GM12878 (cell line): ENCODE data around the gene ATP6V0D1. TPM values are rescaled to one million over a fixed set of nuclear protein-coding genes. Genes with fewer than 3 reads are reported as not detected.

Experiments
- ATAC-seq: fragments of 200-7000 bp; cut with Tn5 transposase; 3 replicates; pipeline ENCODE4 v1.9.1; 2020; ENCODE audit warnings: mild to moderate bottlenecking, moderate library complexity
- BruUV-seq: library from RNA; stranded (reverse); fragments of 400-500 nt; replicated peaks from 2 replicates; lab custom pipeline; 2021; lab: Mats Ljungman, UMichigan
- CTCF ChIA-PET: fragments of 300-600 bp; sonication (Branson Sonifier 250); formaldehyde crosslinking; extraction: SDS; loops from one replicate; lab custom pipeline; 2021; ENCODE audit warnings: inconsistent platforms; lab: Yijun Ruan, JAX
- POLR2A ChIA-PET: fragments of 350-600 bp; formaldehyde crosslinking; extraction: SDS; loops from one replicate; lab custom pipeline; 2021; ENCODE audit warnings: inconsistent platforms; lab: Charles Lee
- RAD21 ChIA-PET: fragments of 300-600 bp; sonication (Branson Sonifier 250); formaldehyde crosslinking; loops from one replicate; lab custom pipeline; 2023; ENCODE audit warnings: antibody characterized with exemption; ENCODE audit not compliant: unreplicated experiment; lab: Charles Lee
- SMC1A ChIA-PET: fragments of 300-600 bp; sonication (Branson Sonifier 250); formaldehyde crosslinking; loops from one replicate; lab custom pipeline; 2023; ENCODE audit not compliant: unreplicated experiment, uncharacterized antibody; lab: Charles Lee
- DNase-seq: peaks from one replicate; pipeline ENCODE4 v3.0.0-alpha.2; 2011; ENCODE audit warnings: low read depth, low spot score
- FAIRE-seq: peaks from 3 replicates; lab custom pipeline; 2011; peaks lifted over from hg19 to GRCh38; lab: Jason Lieb, UNC
- H2AFZ ChIP-seq: 2 replicates; pipeline ENCODE4 v1.6.0; 2011; ENCODE audit warnings: low read depth, low read length, control low read depth; ENCODE audit not compliant: control insufficient read depth
- H3K27ac ChIP-seq: 2 replicates; pipeline ENCODE4 v1.5.1; 2011; ENCODE audit warnings: control low read depth; ENCODE audit not compliant: control insufficient read depth, insufficient read depth
- H3K27me3 ChIP-seq, 2 experiments: replicated peaks in 1 of 2; 2 replicates each; pipeline versions ENCODE4 v1.6.0 to v1.6.1; 2011; ENCODE audit warnings: low read length in 1 of 2; ENCODE audit not compliant: control insufficient read depth in 2 of 2, insufficient read depth in 2 of 2
- H3K36me3 ChIP-seq, 2 experiments: 2 replicates each; pipeline ENCODE4 v1.5.1; 2011; ENCODE audit warnings: low read length in 1 of 2; ENCODE audit not compliant: control insufficient read depth in 2 of 2, insufficient read depth in 2 of 2
- H3K4me1 ChIP-seq: 2 replicates; pipeline ENCODE4 v1.6.1; 2011; ENCODE audit warnings: mild to moderate bottlenecking, low read length, moderate library complexity, mixed read lengths; ENCODE audit not compliant: control insufficient read depth, insufficient read depth
- H3K4me2 ChIP-seq: 2 replicates; pipeline ENCODE4 v1.6.0; 2011; ENCODE audit warnings: control low read depth; ENCODE audit not compliant: control insufficient read depth, insufficient read depth
- H3K4me3 ChIP-seq: fragments of 200-600 bp; sonication (generic); 2 replicates; pipeline ENCODE4 v1.5.1; 2016
- H3K79me2 ChIP-seq: 2 replicates; pipeline ENCODE4 v1.6.0; 2011; ENCODE audit warnings: low read length; ENCODE audit not compliant: control insufficient read depth, insufficient read depth
- H3K9ac ChIP-seq: 2 replicates; pipeline ENCODE4 v1.8.0; 2011; ENCODE audit warnings: low read length, control low read depth, mixed read lengths; ENCODE audit not compliant: control insufficient read depth, insufficient read depth
- H3K9me3 ChIP-seq: replicated peaks from 3 replicates; pipeline ENCODE4 v1.5.1; 2011; ENCODE audit warnings: mild to moderate bottlenecking, low read length; ENCODE audit not compliant: control insufficient read depth, insufficient read depth
- H4K20me1 ChIP-seq: 2 replicates; pipeline ENCODE4 v1.6.0; 2011; ENCODE audit not compliant: control insufficient read depth, insufficient read depth
- MYB ChIP-seq: fragments of 150-350 bp; IDR thresholded peaks from 2 replicates; pipeline ENCODE4 v1.6.1; 2014; ENCODE audit warnings: mild to moderate bottlenecking, low read depth, low read length, borderline replicate concordance
- NFXL1 ChIP-seq: fragments of 450-650 bp; IDR thresholded peaks from 2 replicates; pipeline ENCODE4 v1.6.1; 2017; ENCODE audit warnings: antibody characterized with exemption, mild to moderate bottlenecking, borderline replicate concordance
- RAD51 ChIP-seq: fragments of 450-650 bp; IDR thresholded peaks from 2 replicates; pipeline ENCODE4 v1.6.1; 2016; ENCODE audit warnings: moderate library complexity, mild to moderate bottlenecking, inconsistent platforms
- RCOR1 ChIP-seq: conservative IDR thresholded peaks from 2 replicates; pipeline ENCODE4 v1.6.1; 2012; ENCODE audit warnings: low read depth, low read length, improper control_type of control experiment
- SREBF2 ChIP-seq: IDR thresholded peaks from 2 replicates; pipeline ENCODE4 v1.6.1; 2012; ENCODE audit warnings: mild to moderate bottlenecking, low read length
- STAT1 ChIP-seq: fragments of 450-650 bp; conservative IDR thresholded peaks from 2 replicates; pipeline ENCODE4 v1.6.1; 2014; ENCODE audit warnings: antibody characterized with exemption, mild to moderate bottlenecking
- ZBTB11 ChIP-seq: fragments of 450-650 bp; formaldehyde crosslinking; IDR thresholded peaks from 2 replicates; pipeline ENCODE4 v1.5.0; 2022; ENCODE audit warnings: mild to moderate bottlenecking, missing genetic modification characterization
- WGBS: methylation state at CpG from one replicate; pipeline ENCODE4 v1.1.6; 2016; ENCODE audit warnings: low lambda C conversion rate; ENCODE audit not compliant: insufficient replicate concordance, insufficient coverage; ENCODE audit errors: missing lambda C conversion rate; 5-methylcytosine and 5-hydroxymethylcytosine counted together
- in situ Hi-C: fragments of 300-500 bp; cut with MboI; formaldehyde crosslinking; loops from 9 replicates; pipeline ENCODE4 v1.14.3; 2018; ENCODE audit warnings: mixed read lengths
- intact Hi-C: fragments of 100-400 bp; cut with micrococcal nuclease; formaldehyde crosslinking; loops from one replicate; pipeline ENCODE4 v1.14.2; 2022; ENCODE audit not compliant: unreplicated experiment
- polyA plus RNA-seq, 11 experiments: library from polyadenylated mRNA; depleted of rRNA in 4 of 11; unstranded in 6 of 11; stranded (reverse) in 5 of 11; fragments of >200 nt; fragmentation: Nextera tagmentation in 4 of 11; fragmentation: Illumina TruSeq in 1 of 11; extraction: Ambion mirVana in 4 of 11; extraction: Trizol in 1 of 11; gene quantifications; 1 replicate in 1 of 11; 2 replicates in 10 of 11; pipeline versions ENCODE4 v1.2.1 to v1.2.3, GENCODE V29; 2011 to 2016; ENCODE audit warnings: inconsistent platforms in 2 of 11, missing spikeins in 2 of 11, low read depth in 1 of 11
- total RNA-seq, 4 experiments: library from RNA; depleted of rRNA in 3 of 4; stranded (reverse); fragments of >200 nt in 3 of 4; fragmentation: Illumina TruSeq in 1 of 4; extraction: Trizol in 1 of 4; gene quantifications; 2 replicates each; pipeline versions ENCODE4 v1.2.1 to v1.2.3, GENCODE V29; 2013 to 2021

ATP6V0D1 gene
- total and polyA plus RNA-seq, 10 of the 15 experiments (the other 5 are each of a cell fraction or from before 2014, with no cell fraction given): 28.1 to 141 (median 70.3) TPM

- ChIA-PET POLR2A (no interaction called here), CTCF (no interaction called here), SMC1A (no interaction called here), RAD21 (interaction anchor here (0.9 kb wide), 1 partner anchor 159 kb away, joined by 3 read pairs; no protein-coding TSS in a partner anchor)
- H3K27me3 ChIP-seq: peaks cover 2 to 6% of the 10 kb centered on the region in 2 experiments; a peak in 3 of 4 replicates
- no peak overlapping the region for H3K9ac ChIP-seq
- no peaks in the 10 kb centered on the region for H3K79me2 ChIP-seq
- in situ Hi-C loops (loop anchor here (25.0 kb wide), 1 partner anchor 432 kb away; the partner anchor contains the start of gene CES4A), intact Hi-C loops (no loop called here)
- no peak for FAIRE-seq
- WGBS: 41% methylated on average over 3 of the region's 3 CpGs
- no peak overlapping the region for H3K4me2 ChIP-seq
- BruUV-seq: no TSS peak
- no peak for ATAC-seq
- H3K9me3 ChIP-seq: no peaks in the 10 kb centered on the region
- no peak overlapping the region for H3K4me3 ChIP-seq
- TF ChIP-seq NFXL1: no peak
- no peaks in the 10 kb centered on the region for H3K4me1 ChIP-seq
- no peak overlapping the region for H3K27ac ChIP-seq
- 0 out of 2 replicates have a peak, but pooled peaks cover 2% of the 10 kb centered on the region for H4K20me1 ChIP-seq
- no peak overlapping the region for H2AFZ ChIP-seq
- no peak for DNase-seq
- no peaks in the 10 kb centered on the region for H3K36me3 ChIP-seq
Measured at GRCh38 chr16:67419502-67419901, 61.5 kb downstream of the ATP6V0D1 start.

- SMC1A ChIA-PET: interaction anchor here (1.0 to 2.3 kb wide), 3 partner anchors 9 to 157 kb away, joined by 3 to 5 read pairs (median 4); no protein-coding TSS in a partner anchor
- no TSS peak for BruUV-seq
- 59% methylated on average over 2 of the region's 2 CpGs for WGBS
Measured at GRCh38 chr16:67417333-67418061, 63.5 kb downstream of the ATP6V0D1 start.

More at GRCh38 chr16:67417333-67418061, 63.5 kb downstream of the ATP6V0D1 start:
- TF ChIP-seq ZBTB11 (CRISPR knock-in tag) (no peak), RCOR1 (no peak), RAD51 (no peak), STAT1 (no peak), SREBF2 (no peak), MYB (no peak)
- Histone ChIP-seq H3K36me3 (no peaks in the 10 kb centered on the region), H2AFZ (no peak overlapping the region), H3K9ac (no peak overlapping the region), H3K4me2 (no peak overlapping the region), H3K27me3 (peaks cover 2 to 4% of the 10 kb centered on the region in 2 experiments; a peak in 3 of 4 replicates), H3K27ac (no peak overlapping the region), H3K4me3 (no peak overlapping the region), H3K79me2 (no peaks in the 10 kb centered on the region), H3K4me1 (peaks cover 4% of the 10 kb centered on the region; the same call in 1 of the 2 replicates), H4K20me1 (0 out of 2 replicates have a peak, but pooled peaks cover 2% of the 10 kb centered on the region), H3K9me3 (no peaks in the 10 kb centered on the region)
- DNase-seq (no peak), FAIRE-seq (no peak), ATAC-seq (no peak)
- RAD21 ChIA-PET: interaction anchor here (1.3 to 1.9 kb wide), 2 partner anchors 9 to 10 kb away, joined by 3 to 5 read pairs; no protein-coding TSS in a partner anchor
- CTCF ChIA-PET: interaction anchor here (1.0 to 1.6 kb wide), 7 partner anchors 9 to 157 kb away, joined by 3 to 5 read pairs (median 4); no protein-coding TSS in a partner anchor
- in situ Hi-C loops (loop anchor here (25.0 kb wide), 1 partner anchor 430 kb away; the partner anchor contains the start of gene CES4A), intact Hi-C loops (no loop called here)
- POLR2A ChIA-PET: no interaction called here
